ENCODE measurements around the gene USP7. TPM values are rescaled to one million over a fixed set of nuclear protein-coding genes. Genes with fewer than 3 reads are reported as not detected.

USP7 gene
- total and polyA plus RNA-seq, 4 donors = 13.7 to 85.6 (median 37.7) TPM

DNA sequence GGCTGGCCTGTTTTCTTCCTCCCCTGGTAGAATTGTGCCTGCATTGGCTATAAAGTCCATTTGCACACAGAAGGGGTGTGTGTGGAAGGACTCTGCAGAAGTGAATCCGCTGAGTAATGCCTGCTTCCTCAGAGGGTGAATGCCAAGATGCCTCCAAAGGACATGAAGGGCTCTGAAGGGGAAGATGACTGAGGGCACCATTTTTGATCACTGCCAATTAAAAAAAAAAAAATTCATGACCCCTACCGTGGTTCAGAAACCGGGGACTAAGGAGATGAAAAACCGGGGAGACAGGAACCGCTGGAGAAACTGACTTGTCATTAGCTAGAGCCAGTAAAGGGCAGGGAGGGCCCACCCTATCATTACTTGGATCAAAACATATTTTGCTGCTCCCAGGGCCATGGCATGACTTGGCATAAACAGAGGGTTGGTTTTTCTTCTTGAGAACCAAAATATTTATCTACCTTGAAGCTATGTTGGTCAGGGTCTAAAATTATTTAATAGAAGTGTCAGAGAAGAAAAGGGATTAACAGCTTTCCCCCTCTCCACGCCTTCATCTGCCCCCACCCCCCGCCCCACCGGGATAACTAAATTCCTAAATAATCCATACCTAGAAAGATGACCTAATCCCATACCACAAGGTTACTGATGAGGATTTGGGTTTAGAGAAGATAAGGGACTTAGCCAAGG, 3.6 kb upstream of the USP7 start:
- Histone ChIP-seq H3K9ac (ENCODE audit: low read depth in 1 of 2, low read length in 2 of 2) (no peak overlapping the region), H3K9me3 (ENCODE audit: control insufficient read depth in 4 of 4, low read length in 3 of 4) (no peaks in the 10 kb centered on the region), H3K27ac (ENCODE audit: low read depth in 1 of 2, low read length in 2 of 2) (no peak overlapping the region), H3K36me3 (ENCODE audit: control insufficient read depth in 4 of 4, insufficient read depth in 3 of 4, low read depth in 1 of 4, low read length in 3 of 4) (no peaks in the 10 kb centered on the region), H3K4me3 (ENCODE audit: low read depth in 1 of 3, low read length in 3 of 3) (no peak overlapping the region), H3K4me1 (ENCODE audit: control insufficient read depth in 4 of 4, insufficient read depth in 4 of 4, low read length in 3 of 4) (peaks cover 0 to 6% (median 3%) of the 10 kb centered on the region in 4 donors), H3K27me3 (ENCODE audit: control insufficient read depth in 4 of 4, insufficient read depth in 4 of 4, low read length in 3 of 4) (no peaks in the 10 kb centered on the region)
- TF ChIP-seq HNF4A (conservative IDR thresholded peaks at IDR 0.05) = no peak
- TF ChIP-seq, protein P1, sequence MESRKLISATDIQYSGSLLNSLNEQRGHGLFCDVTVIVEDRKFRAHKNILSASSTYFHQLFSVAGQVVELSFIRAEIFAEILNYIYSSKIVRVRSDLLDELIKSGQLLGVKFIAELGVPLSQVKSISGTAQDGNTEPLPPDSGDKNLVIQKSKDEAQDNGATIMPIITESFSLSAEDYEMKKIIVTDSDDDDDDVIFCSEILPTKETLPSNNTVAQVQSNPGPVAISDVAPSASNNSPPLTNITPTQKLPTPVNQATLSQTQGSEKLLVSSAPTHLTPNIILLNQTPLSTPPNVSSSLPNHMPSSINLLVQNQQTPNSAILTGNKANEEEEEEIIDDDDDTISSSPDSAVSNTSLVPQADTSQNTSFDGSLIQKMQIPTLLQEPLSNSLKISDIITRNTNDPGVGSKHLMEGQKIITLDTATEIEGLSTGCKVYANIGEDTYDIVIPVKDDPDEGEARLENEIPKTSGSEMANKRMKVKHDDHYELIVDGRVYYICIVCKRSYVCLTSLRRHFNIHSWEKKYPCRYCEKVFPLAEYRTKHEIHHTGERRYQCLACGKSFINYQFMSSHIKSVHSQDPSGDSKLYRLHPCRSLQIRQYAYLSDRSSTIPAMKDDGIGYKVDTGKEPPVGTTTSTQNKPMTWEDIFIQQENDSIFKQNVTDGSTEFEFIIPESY (IDR thresholded peaks at IDR 0.05) = no peak
- TF ChIP-seq EGR1 (IDR thresholded peaks at IDR 0.05; ENCODE audit: low read depth in 2 of 2) = no peak
- no peak for TF ChIP-seq RXRA (IDR thresholded peaks at IDR 0.05)
- peak; percentile 66 for DNase-seq (ENCODE audit: low spot score)
- 76% methylated on average over 8 of the region's 8 CpGs for WGBS

DNA sequence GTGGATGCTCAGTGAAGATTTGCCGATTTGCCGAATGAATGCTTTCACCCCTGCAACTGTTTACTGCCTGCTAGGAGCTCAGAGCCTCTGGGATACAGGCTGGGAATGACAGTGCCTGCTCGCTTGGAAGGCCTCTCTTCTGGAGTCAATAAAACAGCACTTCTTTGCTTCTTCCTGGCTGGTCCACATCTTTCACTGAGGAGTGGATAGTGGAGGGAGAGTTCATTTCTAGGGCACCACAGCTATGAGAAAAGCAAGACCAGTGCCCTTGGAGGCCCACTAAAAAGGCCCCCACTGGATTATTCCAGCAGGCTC, 3.1 kb upstream of the USP7 start:
- no peak overlapping the region for H3K27ac ChIP-seq (ENCODE audit: low read depth in 1 of 2, low read length in 2 of 2)
- no peak overlapping the region for H3K9ac ChIP-seq (ENCODE audit: low read depth in 1 of 2, low read length in 2 of 2)
- no peaks in the 10 kb centered on the region for H3K36me3 ChIP-seq (ENCODE audit: control insufficient read depth in 4 of 4, insufficient read depth in 3 of 4, low read depth in 1 of 4, low read length in 3 of 4)
- WGBS = 90% methylated on average over 3 of the region's 3 CpGs
- TF ChIP-seq FOXA2 (IDR thresholded peaks at IDR 0.05) (no peak), TAF1 (conservative IDR thresholded peaks at IDR 0.05) (no peak), RXRA (IDR thresholded peaks at IDR 0.05) (no peak), HNF4A (conservative IDR thresholded peaks at IDR 0.05) (no peak), GABPA (IDR thresholded peaks at IDR 0.05 in 1 of 2, conservative IDR thresholded peaks at IDR 0.05 in 1 of 2) (no peak), EGR1 (IDR thresholded peaks at IDR 0.05; ENCODE audit: low read depth in 2 of 2) (no peak), RAD21 (IDR thresholded peaks at IDR 0.05) (no peak), YY1 (IDR thresholded peaks at IDR 0.05) (no peak), FOXA1 (IDR thresholded peaks at IDR 0.05) (no peak), JUND (IDR thresholded peaks at IDR 0.05) (no peak)
- TF ChIP-seq, protein P2, sequence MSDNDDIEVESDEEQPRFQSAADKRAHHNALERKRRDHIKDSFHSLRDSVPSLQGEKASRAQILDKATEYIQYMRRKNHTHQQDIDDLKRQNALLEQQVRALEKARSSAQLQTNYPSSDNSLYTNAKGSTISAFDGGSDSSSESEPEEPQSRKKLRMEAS (IDR thresholded peaks at IDR 0.05) = no peak
- TF ChIP-seq, protein P3, sequence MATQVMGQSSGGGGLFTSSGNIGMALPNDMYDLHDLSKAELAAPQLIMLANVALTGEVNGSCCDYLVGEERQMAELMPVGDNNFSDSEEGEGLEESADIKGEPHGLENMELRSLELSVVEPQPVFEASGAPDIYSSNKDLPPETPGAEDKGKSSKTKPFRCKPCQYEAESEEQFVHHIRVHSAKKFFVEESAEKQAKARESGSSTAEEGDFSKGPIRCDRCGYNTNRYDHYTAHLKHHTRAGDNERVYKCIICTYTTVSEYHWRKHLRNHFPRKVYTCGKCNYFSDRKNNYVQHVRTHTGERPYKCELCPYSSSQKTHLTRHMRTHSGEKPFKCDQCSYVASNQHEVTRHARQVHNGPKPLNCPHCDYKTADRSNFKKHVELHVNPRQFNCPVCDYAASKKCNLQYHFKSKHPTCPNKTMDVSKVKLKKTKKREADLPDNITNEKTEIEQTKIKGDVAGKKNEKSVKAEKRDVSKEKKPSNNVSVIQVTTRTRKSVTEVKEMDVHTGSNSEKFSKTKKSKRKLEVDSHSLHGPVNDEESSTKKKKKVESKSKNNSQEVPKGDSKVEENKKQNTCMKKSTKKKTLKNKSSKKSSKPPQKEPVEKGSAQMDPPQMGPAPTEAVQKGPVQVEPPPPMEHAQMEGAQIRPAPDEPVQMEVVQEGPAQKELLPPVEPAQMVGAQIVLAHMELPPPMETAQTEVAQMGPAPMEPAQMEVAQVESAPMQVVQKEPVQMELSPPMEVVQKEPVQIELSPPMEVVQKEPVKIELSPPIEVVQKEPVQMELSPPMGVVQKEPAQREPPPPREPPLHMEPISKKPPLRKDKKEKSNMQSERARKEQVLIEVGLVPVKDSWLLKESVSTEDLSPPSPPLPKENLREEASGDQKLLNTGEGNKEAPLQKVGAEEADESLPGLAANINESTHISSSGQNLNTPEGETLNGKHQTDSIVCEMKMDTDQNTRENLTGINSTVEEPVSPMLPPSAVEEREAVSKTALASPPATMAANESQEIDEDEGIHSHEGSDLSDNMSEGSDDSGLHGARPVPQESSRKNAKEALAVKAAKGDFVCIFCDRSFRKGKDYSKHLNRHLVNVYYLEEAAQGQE (IDR thresholded peaks at IDR 0.05) = no peak
- TF ChIP-seq, protein P4, sequence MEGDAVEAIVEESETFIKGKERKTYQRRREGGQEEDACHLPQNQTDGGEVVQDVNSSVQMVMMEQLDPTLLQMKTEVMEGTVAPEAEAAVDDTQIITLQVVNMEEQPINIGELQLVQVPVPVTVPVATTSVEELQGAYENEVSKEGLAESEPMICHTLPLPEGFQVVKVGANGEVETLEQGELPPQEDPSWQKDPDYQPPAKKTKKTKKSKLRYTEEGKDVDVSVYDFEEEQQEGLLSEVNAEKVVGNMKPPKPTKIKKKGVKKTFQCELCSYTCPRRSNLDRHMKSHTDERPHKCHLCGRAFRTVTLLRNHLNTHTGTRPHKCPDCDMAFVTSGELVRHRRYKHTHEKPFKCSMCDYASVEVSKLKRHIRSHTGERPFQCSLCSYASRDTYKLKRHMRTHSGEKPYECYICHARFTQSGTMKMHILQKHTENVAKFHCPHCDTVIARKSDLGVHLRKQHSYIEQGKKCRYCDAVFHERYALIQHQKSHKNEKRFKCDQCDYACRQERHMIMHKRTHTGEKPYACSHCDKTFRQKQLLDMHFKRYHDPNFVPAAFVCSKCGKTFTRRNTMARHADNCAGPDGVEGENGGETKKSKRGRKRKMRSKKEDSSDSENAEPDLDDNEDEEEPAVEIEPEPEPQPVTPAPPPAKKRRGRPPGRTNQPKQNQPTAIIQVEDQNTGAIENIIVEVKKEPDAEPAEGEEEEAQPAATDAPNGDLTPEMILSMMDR (IDR thresholded peaks at IDR 0.05; ENCODE audit: low read depth, low read length, missing input control) = no peak
- H3K27me3 ChIP-seq (ENCODE audit: control insufficient read depth in 4 of 4, insufficient read depth in 4 of 4, low read length in 3 of 4) = no peaks in the 10 kb centered on the region
- no peaks in the 10 kb centered on the region for H3K9me3 ChIP-seq (ENCODE audit: control insufficient read depth in 4 of 4, low read length in 3 of 4)
- no peak for DNase-seq (ENCODE audit: low spot score)
- H3K4me1 ChIP-seq (ENCODE audit: control insufficient read depth in 4 of 4, insufficient read depth in 4 of 4, low read length in 3 of 4) = peaks cover under 1 to 11% (median 8%) of the 10 kb centered on the region in 4 donors
- H3K4me3 ChIP-seq (ENCODE audit: low read depth in 1 of 3, low read length in 3 of 3) = no peak overlapping the region
